A204.1 (cell line): Measurements from ENCODE around the gene ETV4.

Experiments
- FAIRE-seq: peaks from 2 replicates; lab custom pipeline; 2012; peaks lifted over from hg19 to GRCh38; lab: Jason Lieb, UNC

ETV4 gene

DNA sequence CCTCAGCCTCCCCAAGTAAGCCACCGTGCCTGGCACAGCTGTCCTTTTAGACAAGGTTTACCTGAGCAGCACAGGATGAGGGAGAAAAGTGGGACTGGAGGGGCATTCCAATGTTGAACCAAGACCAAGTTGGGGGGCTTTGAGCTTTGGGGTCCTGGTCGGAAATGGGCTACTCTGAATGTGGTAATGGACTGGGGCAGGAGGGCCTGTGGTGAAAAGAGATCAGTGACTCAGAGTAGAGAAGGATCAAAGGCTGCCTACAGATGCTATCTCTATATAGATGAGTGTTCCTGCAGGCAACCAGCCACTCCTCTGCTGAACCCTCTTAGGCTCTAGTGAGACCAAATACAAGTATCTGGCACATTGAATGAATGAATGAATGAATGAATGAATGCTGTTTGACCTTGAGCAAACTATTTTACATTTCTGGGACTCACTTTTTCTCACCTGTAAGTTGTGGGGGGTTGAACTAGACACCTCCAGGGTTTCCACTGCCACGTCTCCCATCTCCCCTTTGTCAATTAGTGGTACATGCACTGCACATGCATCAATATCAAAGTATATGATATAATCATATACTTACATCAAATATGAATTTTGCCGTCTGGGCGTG is 26.3 kb upstream of the ETV4 start:
- FAIRE-seq = no peak

DNA sequence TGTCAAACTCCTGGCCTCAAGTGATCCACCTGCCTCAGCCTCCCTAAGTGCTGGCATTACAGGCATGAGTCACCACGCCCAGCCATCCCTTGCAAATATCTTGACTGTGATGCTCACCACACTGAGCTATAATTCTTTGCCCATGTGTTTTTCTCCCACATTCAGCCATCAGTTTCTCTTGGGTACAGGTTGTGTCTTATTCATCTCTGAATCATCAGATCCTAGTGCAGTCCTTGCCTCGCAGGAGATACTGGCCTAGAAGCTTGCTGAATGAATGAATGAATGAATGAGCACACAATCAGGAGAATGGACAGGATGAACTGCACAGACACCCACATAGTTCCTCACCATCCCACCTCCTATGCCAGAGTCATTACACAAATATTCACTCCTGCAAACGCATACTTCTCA is 24.4 kb upstream of the ETV4 start:
- FAIRE-seq = no peak

DNA sequence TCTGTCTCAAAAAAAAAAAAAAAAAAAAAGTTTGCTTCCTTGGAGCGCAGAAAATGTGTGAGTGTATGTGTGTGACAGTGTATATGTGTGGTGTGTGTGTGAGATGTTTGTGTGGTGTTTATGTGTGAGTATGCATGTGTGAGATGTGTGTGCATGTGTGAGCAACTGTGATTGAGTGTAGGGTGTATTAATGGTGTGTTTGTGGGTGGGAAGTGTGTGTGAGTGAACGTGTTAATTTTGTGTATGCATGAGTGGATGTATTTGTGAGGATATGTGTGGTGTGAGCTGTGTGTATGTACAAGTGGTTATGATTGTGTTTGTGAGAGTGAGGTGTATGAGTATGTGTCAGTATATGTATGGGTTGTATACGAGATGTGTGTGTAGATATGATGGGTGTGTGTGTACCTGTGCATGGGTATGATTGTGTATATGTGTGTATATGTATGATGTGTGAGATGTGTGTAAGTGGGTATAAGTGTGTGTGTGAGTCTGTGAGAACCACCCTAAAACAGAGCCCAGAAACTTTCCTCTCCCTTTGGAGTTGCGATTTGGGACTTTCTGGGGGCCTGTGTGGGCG is 22.5 kb upstream of the ETV4 start:
- no peak for FAIRE-seq

DNA sequence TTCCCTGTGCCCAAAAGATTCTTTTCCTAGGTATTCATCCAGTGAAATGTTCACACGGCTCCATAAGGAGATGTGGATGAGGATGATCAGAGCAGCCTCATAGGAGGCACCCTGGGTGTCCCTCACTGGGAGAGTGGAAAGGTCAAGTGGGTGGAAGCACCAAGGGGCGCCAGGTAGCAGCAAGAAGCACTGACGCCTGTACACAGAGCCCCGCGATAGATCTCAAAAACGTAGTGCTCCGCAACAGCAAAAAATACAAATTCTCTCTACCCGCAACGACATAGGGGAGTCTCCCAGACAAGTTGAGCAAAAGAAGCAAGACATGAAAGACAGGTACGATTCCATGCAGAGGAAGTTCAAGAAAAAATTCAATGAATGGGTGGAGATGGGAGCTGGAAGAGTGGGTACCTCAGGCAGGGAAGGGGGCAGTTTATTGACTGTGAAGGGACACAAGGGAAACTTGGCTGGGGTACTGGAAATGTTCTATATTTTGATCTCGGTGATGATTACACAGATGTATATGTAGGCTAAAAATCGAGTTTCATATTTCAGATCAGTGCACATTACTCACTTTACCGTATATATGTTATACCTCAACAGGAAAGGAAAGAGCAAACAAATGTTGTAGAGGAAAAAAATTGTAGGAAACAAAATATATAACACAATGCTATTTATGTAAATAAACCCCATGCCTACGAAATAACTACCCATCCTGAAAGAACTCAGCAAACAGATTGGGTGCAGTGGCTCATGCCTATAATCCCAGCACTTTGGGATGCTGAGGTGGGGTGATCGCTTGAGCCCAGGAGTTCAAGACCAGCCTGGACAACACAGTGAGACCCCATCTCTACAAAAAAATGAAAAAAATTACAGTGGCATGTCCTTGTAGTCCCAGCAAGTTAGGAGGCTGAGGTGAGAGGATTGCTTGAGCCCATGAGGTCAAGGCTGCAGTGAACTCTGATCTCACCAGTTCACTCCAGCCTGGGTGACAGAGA is 17.8 kb upstream of the ETV4 start:
- no peak for FAIRE-seq

DNA sequence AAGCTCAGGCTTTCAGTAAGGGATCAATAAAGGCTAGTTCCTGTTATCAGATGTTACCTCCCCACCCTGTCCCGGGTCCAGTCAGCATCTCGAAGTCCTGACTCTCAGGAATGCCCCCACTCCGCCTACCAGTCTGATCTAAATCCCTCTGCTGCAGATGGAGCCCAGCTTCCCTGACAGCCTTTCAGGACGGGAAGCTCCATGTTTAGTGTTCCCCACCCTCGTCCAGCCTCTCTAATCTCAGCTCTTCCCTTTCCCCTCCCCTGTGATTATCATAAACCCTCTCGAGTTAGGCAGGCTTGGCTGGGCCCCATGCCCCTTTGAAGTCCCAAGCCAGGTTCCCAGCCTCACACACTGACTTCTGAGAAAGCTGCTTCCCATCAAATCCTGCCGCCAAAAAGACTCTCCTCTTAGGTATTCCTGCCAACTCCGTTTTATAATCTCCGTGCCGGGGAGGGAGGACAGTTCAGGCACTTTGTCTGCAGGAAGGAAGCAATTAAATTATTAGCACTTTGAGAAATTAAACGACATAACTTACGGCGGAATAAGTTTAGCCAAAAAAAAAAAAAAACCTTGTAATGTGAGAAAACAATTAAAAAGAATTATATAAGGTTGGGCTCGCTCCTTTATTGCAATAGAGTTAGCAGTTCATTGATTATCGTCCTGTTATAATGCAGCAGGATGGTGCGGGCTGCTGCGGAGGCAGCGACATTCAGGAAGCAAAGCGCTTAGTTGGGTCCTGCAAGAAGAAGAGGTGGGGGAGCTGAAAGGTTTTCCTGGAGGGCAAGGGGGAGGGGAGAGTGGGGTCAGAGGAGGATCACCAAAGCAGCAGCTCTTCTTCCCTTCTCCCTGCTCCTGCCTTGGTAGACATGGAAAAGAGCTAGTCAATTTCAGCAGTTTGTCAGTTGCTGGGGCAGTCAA is 16.8 kb upstream of the ETV4 start:
- no peak for FAIRE-seq

DNA sequence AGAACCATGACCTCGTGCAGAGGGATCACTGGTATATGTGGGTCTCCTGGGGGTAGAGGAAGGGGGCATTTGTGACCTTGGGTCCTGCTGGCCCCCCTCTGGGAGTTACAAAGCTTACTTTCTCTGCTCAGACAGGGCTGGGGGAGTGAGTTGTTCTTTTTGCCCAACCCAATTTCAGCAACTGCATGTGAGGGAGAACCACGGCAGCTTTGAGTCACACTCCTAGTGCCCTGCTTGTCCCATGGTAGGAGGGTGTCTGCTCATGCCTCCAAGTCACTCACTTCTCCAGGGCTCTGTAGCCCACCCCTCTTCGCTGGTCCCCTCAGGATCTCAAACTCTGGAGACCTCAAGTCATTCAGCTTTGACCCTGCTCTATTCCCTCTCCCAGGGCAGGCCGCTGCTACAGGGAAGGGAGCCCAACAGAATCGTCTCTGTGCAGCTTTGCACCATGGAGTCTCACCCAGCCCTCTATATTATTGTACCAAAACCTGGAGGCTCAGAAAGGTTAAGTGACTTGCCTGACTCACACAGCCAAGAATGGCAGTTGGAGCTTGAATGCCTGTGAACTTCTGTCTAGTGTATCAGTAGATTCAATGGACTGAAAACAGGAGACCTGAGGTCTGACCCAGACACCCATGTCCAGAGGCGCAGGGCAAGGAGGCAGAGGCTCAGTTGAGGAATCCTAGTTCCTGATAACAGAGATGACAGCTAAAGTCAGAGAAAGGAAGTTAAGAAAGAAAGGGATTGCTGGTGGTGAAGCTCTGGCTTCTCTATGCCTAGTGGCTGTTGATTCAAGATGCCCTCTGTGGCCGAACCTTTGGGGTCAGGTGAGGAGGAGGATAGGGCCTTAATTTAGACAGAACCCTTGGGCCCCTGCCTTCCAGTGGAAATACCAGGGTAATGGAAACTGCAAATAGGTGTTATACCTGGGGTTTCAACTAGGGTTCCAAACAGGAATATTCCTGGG is 14.6 kb upstream of the ETV4 start:
- no peak for FAIRE-seq

DNA sequence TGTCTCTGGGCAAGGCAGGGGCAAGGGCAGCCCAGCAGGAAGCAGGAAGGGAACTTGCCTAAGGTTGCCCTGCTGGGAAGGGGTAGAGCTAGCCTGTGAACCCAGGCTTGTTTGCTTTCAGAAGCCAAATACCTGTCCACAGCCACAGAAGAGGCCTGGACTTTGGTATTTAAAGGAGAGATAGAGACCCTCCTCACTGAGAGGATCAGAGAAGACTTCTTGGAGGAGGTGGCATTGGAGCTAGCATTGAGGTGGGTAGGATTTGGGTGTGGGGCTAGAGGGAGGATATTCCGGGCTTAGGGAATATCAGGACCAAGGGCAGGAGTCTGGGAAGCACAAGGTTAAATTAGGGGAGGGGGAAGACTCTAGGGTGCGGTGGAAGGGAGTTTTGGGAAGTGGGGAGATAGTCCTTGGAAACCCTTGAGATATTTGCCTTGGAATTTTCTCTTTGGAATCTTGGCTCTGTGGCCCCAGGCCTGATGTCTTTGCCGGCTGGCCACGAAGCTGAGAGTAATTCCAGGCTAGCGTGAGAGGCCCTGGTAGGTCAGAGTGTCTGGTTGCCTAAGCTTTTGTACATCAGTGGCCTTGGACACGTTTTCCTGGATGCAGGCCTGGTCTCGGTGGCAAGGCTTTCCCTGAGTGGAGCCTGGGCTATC is 13.1 kb upstream of the ETV4 start:
- FAIRE-seq = no peak

DNA sequence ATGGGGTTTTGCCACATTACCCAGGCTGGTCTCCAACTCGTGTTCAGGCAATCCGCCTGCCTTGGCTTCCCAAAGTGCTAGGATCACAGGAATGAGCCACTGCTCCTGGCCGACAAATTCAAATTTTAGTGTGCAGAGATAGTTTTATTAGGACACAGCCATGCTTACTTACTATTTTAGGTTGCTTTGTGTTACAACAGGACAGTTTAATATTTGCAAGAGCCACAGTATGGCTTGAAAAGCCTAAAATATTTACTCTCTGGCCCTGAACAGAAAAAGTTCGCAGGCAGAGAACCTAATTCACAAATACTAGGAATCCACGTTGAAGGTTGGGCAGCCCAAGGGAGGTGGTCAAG is 12.6 kb upstream of the ETV4 start:
- no peak for FAIRE-seq

DNA sequence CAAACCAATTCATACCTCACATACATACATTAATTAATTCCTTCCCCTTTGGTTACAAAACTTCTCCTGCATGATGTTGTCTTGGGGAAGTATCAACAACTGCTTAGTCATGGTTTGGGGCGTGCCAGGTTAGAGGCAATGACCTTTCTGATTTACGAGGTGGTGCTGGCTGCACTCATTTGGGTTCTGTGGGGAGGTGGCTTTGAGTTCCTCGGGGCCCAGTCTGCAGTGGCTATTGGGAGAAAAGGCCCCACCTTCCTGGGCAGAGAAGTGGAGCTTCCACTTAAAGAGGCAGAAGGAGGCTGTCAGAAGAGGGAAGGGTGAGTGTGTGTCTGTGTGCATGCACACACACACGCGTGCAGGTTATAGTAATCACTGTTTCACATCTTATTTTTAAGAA is 10.2 kb upstream of the ETV4 start:
- no peak for FAIRE-seq

DNA sequence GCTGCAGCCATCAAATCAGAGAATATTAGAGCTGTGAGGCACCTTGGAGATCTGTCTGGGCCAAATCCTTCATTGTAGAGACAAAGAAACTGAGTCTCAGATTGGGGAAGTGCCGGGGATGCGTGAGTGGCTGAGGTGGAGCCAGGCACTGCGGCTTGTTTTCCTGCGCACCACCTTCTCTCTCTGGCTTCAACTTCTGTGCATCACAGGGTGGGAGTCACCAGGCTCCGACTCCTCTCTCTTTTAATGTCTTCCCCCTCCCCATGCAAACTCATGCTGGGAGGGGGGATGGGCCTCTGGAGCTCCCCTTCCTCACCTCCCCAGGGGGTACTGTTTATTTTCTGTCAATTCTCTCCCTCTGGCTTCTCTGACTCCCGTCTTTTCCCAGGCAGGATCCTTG is 8.7 kb upstream of the ETV4 start:
- FAIRE-seq = no peak

DNA sequence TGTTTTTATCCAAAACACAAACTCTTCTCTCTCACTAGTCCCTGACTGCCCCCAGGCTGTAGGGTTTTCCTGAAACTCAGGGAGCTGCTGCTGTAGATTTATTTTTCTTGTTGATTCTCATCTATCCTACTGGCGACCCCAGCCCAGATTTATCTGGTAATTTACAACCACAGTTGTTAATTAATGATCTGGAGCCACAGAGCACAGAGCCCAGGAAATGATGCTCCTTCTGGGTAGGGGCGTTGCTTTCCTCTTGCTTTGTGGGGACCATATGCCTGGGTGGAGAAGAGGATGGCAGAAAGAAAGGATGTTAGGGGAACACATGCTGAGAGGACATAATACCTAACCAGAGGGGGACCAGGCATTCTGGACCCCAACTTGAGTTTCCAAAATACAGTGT is 7.4 kb upstream of the ETV4 start:
- no peak for FAIRE-seq

DNA sequence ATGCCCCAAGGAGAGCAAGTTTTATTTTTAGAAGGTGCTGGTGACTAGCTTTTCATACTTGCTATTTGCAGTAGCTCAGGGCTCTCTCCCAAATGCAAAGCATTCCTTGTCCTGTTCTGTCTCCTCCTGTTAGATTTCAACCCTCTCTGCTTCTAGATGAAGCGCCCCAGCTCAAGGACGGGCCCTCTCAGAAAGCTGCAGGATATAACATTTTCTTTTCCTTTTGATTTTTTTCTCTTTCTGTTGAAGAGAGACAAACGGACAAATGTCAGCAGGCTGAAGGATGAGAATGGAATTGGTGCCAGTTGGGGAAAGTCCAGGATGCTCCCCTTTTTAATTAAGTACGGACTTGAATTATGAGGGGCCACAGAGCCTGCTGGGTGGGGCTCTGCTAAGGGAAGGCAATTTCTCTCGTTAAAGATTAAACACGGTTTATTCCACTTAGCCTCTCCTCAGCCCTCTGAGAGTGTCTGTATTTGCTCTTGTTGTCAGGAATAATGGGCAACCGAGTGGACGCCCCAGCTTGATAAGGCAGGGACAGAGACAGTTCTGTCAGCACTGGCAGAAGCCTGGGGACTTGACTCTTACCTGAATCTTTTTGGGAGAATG is 6.2 kb upstream of the ETV4 start:
- no peak for FAIRE-seq

DNA sequence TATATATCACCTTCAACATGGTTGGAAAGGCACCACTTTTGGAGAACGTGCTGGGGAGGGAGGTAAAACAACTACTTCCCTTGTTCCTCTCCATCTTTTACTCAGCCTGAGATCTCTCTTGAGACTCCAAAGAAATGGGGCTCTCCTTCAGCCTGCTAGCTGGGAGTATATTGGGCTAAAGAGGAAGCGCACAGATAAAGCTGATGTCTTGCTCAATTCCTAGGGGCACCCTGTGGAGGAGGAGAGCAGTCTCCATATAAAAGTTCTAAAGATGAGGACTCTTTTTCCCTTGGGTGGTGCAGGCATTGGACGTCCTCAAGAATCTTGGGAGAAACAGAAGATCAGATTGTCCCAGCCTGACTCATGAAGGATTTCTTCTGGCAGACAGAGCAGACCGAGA is 4.6 kb upstream of the ETV4 start:
- no peak for FAIRE-seq

DNA sequence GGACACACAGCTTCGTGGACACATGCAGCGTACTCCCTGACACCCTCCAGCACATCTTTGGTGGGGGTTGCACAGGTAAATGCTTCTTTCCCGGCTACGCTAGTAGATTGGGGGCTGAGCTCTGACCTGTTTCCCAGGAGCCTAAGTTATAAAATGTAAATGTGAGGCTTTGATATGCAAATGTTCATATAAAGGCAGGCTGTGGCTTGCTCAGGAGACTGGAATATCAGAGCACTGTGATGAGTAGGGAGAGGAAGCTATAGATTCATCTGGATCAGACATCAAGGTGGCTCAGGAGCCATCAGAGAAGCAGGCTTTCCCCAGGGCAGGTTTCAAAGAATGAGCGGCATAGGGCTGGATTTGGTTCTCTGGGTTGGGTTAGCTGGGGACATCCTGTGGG is 3.4 kb upstream of the ETV4 start:
- no peak for FAIRE-seq

DNA sequence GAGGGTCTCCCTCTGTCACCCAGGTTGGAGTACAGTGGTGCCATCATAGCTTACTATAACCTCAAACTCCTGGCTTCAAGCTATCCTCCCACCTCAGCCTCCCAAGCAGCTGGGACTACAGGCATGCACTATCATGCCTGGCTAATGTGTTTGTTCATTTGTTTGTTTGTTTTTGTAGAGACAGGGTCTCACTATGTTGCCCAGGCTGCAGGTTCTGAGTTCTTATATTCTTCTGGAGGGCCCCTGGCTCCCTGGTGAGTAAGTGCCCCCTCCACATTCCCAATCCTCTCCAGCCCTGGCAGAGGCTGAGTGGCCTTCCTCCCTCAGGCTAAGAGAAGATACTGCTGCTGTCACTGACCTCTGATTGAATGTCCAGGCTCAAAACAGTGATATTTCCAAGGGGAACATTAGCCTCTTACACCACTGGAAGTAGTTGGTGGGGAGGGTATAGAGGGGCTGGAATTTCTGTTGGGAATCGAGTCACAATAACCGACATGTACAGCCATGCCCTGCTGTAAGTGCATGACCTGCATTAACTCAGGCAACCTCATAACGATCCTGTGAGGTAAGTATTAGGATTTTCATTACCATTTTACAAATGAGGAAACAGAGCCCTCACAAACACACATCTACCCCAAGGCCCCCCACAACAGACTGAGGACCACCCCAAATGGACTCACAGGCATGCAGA is 2.7 kb upstream of the ETV4 start:
- FAIRE-seq = no peak

DNA sequence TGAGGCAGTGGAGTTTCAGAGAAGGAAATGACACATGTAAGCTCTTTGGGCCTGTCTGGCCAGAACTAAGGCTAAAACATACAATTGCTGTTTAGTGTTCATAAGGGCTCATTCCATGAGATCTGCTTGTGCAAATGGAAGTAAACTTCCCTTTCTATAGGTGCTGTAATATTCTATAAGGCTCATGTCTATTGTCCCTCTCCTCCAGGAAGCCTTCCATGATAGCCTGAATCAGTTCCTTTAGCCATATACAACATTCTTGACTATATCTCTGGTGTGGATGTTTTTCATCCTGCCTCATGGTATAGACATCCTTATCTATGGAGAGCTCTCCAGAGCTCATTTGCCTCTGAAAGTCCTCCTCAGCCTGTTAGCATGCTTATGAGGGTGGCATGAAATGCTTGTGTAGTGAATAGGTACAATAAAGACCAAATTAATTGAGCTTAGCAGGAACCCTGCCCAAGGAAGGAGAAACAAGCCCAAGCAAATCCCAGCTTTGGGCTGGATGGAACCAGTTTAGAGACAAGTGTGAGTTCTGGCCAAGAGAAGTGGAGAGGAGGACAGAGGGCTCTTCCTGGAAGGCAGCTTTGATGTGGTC is 1.6 kb upstream of the ETV4 start:
- no peak for FAIRE-seq

DNA sequence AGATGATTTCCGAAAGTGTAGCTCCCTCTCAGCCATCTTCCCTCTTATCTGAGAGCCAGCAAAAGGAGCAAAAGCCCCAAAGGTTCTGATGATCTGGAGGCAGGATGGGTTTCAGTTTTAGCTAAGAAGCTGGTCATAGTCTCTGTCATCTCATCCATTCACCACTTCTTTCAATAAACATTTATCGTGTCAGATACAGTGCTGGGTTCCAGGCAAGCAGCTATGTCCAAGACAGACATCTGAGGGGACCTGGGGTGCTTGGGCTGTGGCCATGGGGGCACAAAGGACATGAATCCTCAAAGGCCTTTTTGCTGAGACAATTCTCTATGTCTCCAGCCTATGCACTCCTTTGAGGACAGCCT is 1.0 kb upstream of the ETV4 start:
- FAIRE-seq = no peak

DNA sequence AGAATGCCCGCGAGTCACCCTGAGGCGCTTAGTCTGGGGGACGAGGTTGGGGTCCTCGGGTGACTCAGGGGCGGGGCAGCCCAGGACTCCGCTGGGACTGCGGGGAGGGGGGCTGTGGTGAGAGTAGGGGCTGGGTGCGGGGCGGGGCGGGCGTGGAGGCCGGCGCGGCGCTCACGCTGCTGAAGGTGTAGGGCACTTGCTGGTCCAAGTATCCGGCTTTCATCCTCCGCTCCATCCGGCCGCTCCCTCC is 832 bp downstream of the ETV4 start:
- no peak for FAIRE-seq

DNA sequence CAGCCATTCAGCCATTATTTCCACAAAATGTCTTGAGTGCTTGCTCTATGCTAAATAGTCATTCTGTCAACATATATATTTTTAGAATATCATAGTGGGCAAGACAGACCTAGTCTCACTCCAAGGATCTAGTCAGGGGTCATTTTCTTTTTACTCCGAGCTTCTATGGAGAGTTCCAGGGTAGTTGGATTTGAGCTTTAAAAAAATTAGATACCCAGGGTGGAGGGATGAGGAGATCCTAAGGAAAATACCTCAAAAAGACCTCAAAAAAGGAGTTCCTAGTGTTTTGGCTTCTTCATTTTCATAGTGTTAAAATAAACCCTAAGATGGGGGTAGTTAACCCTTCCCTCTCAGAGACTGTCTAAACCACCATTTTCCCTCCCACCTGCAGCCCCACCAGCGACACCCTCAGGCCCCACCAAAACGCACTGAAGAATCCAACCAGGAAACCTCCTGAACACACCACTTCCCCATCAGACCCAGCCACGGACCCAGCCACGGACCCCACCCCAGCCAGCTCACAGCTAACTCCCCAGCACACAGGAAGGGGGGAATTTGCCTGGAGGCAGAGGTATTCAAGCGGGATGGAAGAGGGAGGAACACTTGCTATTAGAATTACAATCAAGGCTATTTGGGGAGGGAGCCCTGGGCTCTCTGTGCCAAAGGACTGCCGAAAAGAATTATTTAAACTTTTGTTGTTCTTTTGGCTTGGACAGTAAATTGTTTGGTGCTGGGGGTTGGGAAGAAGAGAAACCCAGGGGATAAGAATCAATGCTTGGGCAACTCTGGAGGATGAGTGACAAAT is 2.2 kb downstream of the ETV4 start:
- FAIRE-seq = no peak
